GM23338 (cell line): ENCODE measurements around the gene ARL10. TPM values are rescaled to one million over a fixed set of nuclear protein-coding genes. Genes with fewer than 3 reads are reported as not detected.

Experiments used
- ATAC-seq: fragments of 200-7000 bp; cut with Tn5 transposase; 3 replicates; pipeline ENCODE4 v1.9.1; 2020
- DNase-seq: peaks from one replicate; pipeline ENCODE4 v3.0.0-alpha.2; 2015; ENCODE audit warnings: low spot score
- H2AFZ ChIP-seq: fragments of 200-600 bp; sonication (generic); 2 replicates; pipeline ENCODE4 v1.8.0; 2016; ENCODE audit warnings: antibody characterized with exemption, mild to moderate bottlenecking, moderate library complexity
- H3F3A ChIP-seq: fragments of 200-600 bp; sonication (generic); replicated peaks from 2 replicates; pipeline ENCODE4 v1.8.0; 2017; ENCODE audit warnings: antibody characterized with exemption, mixed run types, low read depth
- H3K27ac ChIP-seq: fragments of 200-600 bp; sonication (generic); 2 replicates; pipeline ENCODE4 v1.6.1; 2016; ENCODE audit warnings: low read depth
- H3K27me3 ChIP-seq: fragments of 200-600 bp; sonication (generic); 2 replicates; pipeline ENCODE4 v1.8.0; 2016; ENCODE audit warnings: mild to moderate bottlenecking, mixed run types, moderate library complexity; ENCODE audit not compliant: insufficient read depth
- H3K36me3 ChIP-seq: fragments of 200-600 bp; sonication (generic); 2 replicates; pipeline ENCODE4 v1.8.0; 2016; ENCODE audit warnings: mild to moderate bottlenecking; ENCODE audit not compliant: insufficient read depth
- H3K4me1 ChIP-seq: fragments of 200-600 bp; sonication (generic); 2 replicates; pipeline ENCODE4 v1.8.0; 2016; ENCODE audit warnings: mild to moderate bottlenecking, moderate library complexity; ENCODE audit not compliant: insufficient read depth
- H3K4me2 ChIP-seq: fragments of 200-600 bp; sonication (generic); 2 replicates; pipeline ENCODE4 v1.7.1; 2017; ENCODE audit warnings: mixed run types
- H3K4me3 ChIP-seq: fragments of 200-600 bp; sonication (generic); 2 replicates; pipeline ENCODE4 v1.6.1; 2016; ENCODE audit warnings: mixed run types
- H3K79me2 ChIP-seq: fragments of 200-600 bp; sonication (generic); replicated peaks from 2 replicates; pipeline ENCODE4 v1.8.0; 2017; ENCODE audit warnings: mild to moderate bottlenecking; ENCODE audit not compliant: insufficient read depth
- H3K9me2 ChIP-seq: fragments of 200-600 bp; sonication (generic); 2 replicates; pipeline ENCODE4 v1.8.0; 2017; ENCODE audit not compliant: insufficient read depth
- H4K20me1 ChIP-seq: fragments of 200-600 bp; sonication (generic); replicated peaks from 2 replicates; pipeline ENCODE4 v1.8.0; 2017; ENCODE audit warnings: mild to moderate bottlenecking; ENCODE audit not compliant: insufficient read depth
- H3K27ac Mint-ChIP-seq: 2 replicates; pipeline ENCODE4 v1.8.0; 2020; ENCODE audit warnings: inconsistent platforms, mild to moderate bottlenecking, moderate library complexity, mixed read lengths
- H3K27me3 Mint-ChIP-seq: 3 replicates; pipeline ENCODE4 v1.8.0; 2022; ENCODE audit warnings: low read depth, mild to moderate bottlenecking, moderate library complexity, mixed read lengths, inconsistent platforms; ENCODE audit not compliant: insufficient read depth, poor library complexity
- H3K36me3 Mint-ChIP-seq: 3 replicates; pipeline ENCODE4 v1.8.0; 2021; ENCODE audit warnings: low read depth, mild to moderate bottlenecking, inconsistent platforms, moderate library complexity, mixed read lengths
- H3K4me1 Mint-ChIP-seq: 3 replicates; pipeline ENCODE4 v1.8.0; 2020; ENCODE audit warnings: mild to moderate bottlenecking, inconsistent platforms, mixed read lengths
- H3K4me3 Mint-ChIP-seq: 3 replicates; pipeline ENCODE4 v1.8.0; 2021; ENCODE audit warnings: moderate library complexity, mild to moderate bottlenecking, inconsistent platforms, mixed read lengths
- H3K9me3 Mint-ChIP-seq: 3 replicates; pipeline ENCODE4 v1.8.0; 2020; ENCODE audit warnings: moderate library complexity, mild to moderate bottlenecking, inconsistent platforms, mixed read lengths
- ETS1 ChIP-seq: IDR thresholded peaks from 2 replicates; pipeline ENCODE4 v1.6.1; 2016; ENCODE audit warnings: antibody characterized with exemption
- EZH2 ChIP-seq: fragments of 200-600 bp; sonication (generic); IDR thresholded peaks from one replicate; pipeline ENCODE4 v1.8.0; 2017; ENCODE audit warnings: antibody characterized with exemption, mild to moderate bottlenecking, low read depth; ENCODE audit not compliant: unreplicated experiment
- EZH2phosphoT487 ChIP-seq: fragments of 200-600 bp; sonication (generic); IDR thresholded peaks from one replicate; pipeline ENCODE4 v1.8.1; 2018; ENCODE audit warnings: antibody characterized with exemption; ENCODE audit not compliant: unreplicated experiment
- JUNB ChIP-seq: IDR thresholded peaks from one replicate; pipeline ENCODE4 v1.6.1; 2016; ENCODE audit warnings: antibody characterized with exemption; ENCODE audit not compliant: unreplicated experiment
- NANOG ChIP-seq: IDR thresholded peaks from 2 replicates; pipeline ENCODE4 v1.6.1; 2016; ENCODE audit warnings: antibody characterized with exemption, borderline replicate concordance
- STAT1 ChIP-seq: IDR thresholded peaks from one replicate; pipeline ENCODE4 v1.6.1; 2016; ENCODE audit warnings: antibody characterized with exemption; ENCODE audit not compliant: unreplicated experiment
- ZNF114 ChIP-seq: fragments of 250-450 bp; sonication (Bioruptor Pico); IDR thresholded peaks from 2 replicates; pipeline ENCODE4 v1.5.0; 2020; ENCODE audit warnings: mild to moderate bottlenecking, moderate library complexity
- ZNF331 ChIP-seq: fragments of 250-450 bp; sonication (Bioruptor Pico); IDR thresholded peaks from 2 replicates; pipeline ENCODE4 v1.5.0; 2020; ENCODE audit warnings: low read depth, mild to moderate bottlenecking, moderate library complexity
- ZNF462 ChIP-seq: fragments of 250-450 bp; sonication (Bioruptor Pico); IDR thresholded peaks from 2 replicates; pipeline ENCODE4 v1.5.0; 2020; ENCODE audit warnings: mild to moderate bottlenecking, moderate library complexity
- polyA plus RNA-seq: library from polyadenylated mRNA; unstranded; fragments of >200 nt; fragmentation: Nextera tagmentation; extraction: Ambion mirVana; gene quantifications from 2 replicates; pipeline ENCODE4 v1.2.1, GENCODE V29; 2016
- total RNA-seq: library from RNA; depleted of rRNA; stranded (reverse); fragments of >200 nt; shearing (Covaris generic); gene quantifications from 2 replicates; pipeline ENCODE4 v1.2.3, GENCODE V29; 2014
- TF ChIP-seq, protein P1 (sequence below): IDR thresholded peaks from one replicate; pipeline ENCODE4 v1.6.1; 2018; ENCODE audit warnings: antibody characterized with exemption; ENCODE audit not compliant: unreplicated experiment

ARL10 gene
- total and polyA plus RNA-seq, 2 experiments from 2014 or later, result 2.5 to 7.9 TPM

- Histone ChIP-seq H3K27ac (no peak overlapping the region), H3K36me3 (no peaks in the 10 kb centered on the region), H3K27me3 (peaks cover 25% of the 10 kb centered on the region), H3K79me2 (no peaks in the 10 kb centered on the region), H3K9me2 (no peaks in the 10 kb centered on the region), H3K4me3 (no peak overlapping the region), H3K4me1 (peaks cover 3% of the 10 kb centered on the region; the same call in 1 of the 2 replicates), H4K20me1 (0 out of 2 replicates have a peak, but pooled peaks cover 6% of the 10 kb centered on the region), H2AFZ (no peak overlapping the region), H3F3A (no peaks in the 10 kb centered on the region), H3K4me2 (no peak overlapping the region)
- H3K4me3 Mint-ChIP-seq, result no peak overlapping the region
- no peak for DNase-seq
- no peaks in the 10 kb centered on the region for H3K9me3 Mint-ChIP-seq
- H3K36me3 Mint-ChIP-seq, result peaks cover 15% of the 10 kb centered on the region
- H3K27me3 Mint-ChIP-seq, result peaks cover 16% of the 10 kb centered on the region
- no peak overlapping the region for H3K27ac Mint-ChIP-seq
- TF ChIP-seq EZH2phosphoT487 (no peak), ZNF331 (no peak), JUNB (no peak), STAT1 (no peak), EZH2 (no peak), NANOG (no peak), ZNF114 (CRISPR knock-in tag) (no peak), ZNF462 (no peak), ETS1 (no peak)
- TF ChIP-seq, protein P1, sequence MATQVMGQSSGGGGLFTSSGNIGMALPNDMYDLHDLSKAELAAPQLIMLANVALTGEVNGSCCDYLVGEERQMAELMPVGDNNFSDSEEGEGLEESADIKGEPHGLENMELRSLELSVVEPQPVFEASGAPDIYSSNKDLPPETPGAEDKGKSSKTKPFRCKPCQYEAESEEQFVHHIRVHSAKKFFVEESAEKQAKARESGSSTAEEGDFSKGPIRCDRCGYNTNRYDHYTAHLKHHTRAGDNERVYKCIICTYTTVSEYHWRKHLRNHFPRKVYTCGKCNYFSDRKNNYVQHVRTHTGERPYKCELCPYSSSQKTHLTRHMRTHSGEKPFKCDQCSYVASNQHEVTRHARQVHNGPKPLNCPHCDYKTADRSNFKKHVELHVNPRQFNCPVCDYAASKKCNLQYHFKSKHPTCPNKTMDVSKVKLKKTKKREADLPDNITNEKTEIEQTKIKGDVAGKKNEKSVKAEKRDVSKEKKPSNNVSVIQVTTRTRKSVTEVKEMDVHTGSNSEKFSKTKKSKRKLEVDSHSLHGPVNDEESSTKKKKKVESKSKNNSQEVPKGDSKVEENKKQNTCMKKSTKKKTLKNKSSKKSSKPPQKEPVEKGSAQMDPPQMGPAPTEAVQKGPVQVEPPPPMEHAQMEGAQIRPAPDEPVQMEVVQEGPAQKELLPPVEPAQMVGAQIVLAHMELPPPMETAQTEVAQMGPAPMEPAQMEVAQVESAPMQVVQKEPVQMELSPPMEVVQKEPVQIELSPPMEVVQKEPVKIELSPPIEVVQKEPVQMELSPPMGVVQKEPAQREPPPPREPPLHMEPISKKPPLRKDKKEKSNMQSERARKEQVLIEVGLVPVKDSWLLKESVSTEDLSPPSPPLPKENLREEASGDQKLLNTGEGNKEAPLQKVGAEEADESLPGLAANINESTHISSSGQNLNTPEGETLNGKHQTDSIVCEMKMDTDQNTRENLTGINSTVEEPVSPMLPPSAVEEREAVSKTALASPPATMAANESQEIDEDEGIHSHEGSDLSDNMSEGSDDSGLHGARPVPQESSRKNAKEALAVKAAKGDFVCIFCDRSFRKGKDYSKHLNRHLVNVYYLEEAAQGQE, result no peak
- ATAC-seq, result no peak
- peaks cover 3% of the 10 kb centered on the region; the same call in 2 of the 3 replicates for H3K4me1 Mint-ChIP-seq
These were observed 4.8 kb downstream of the ARL10 start for GRCh38 chr5:176369934-176370711.
